ENCODE data around the gene PAM. TPM values are rescaled to one million over a fixed set of nuclear protein-coding genes. Genes with fewer than 3 reads are reported as not detected.

PAM gene
- total and polyA plus RNA-seq, 2 of the 8 experiments (the other 6 are each of a cell fraction or from before 2014, with no cell fraction given), result 30.4 to 67.8 TPM

DNA sequence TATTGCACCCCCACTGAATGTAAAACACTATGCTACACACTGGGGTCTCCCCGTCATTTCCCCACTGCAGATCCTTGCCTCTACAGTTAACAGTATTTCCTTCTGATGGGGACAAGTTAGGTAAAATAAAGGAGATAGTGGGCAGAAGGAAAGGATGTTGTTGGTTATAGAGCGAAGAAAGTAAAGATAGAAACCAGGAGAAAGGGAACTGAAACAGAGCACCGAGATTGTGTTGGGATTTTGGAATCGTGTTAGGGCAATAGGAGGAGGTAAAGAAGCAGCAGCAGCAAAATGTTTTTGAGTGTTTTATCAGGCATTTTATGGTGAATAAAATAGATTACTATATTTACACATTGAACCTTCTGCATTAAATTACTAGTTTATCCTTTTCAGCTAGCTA lies 60.0 kb downstream of the PAM start:
- Histone ChIP-seq H3K9ac (replicated peaks in 1 of 4; ENCODE audit: extremely low read depth in 1 of 4, low read depth in 3 of 4, low read length in 3 of 4) (no peak overlapping the region), H3K14ac (ENCODE audit: insufficient read length) (no peak overlapping the region), H3K4me3 (ENCODE audit: extremely low read depth in 1 of 4, insufficient read depth in 2 of 4, low read depth in 3 of 4, low read length in 4 of 4) (no peak overlapping the region), H3K27ac (ENCODE audit: low read depth, low read length) (no peak overlapping the region), H4K20me1 (replicated peaks in 1 of 2; ENCODE audit: control insufficient read depth in 1 of 2, insufficient read depth in 2 of 2, low read length in 2 of 2) (no peaks in the 10 kb centered on the region), H4K5ac (ENCODE audit: insufficient read length, low read depth, low read length) (no peak overlapping the region), H3K56ac (replicated peaks; ENCODE audit: insufficient read length, low read depth, low read length) (no peak overlapping the region), H3K79me1 (ENCODE audit: low read depth, low read length) (no peaks in the 10 kb centered on the region), H2BK20ac (ENCODE audit: low read length) (no peak overlapping the region), H3K4me2 (ENCODE audit: insufficient read depth in 1 of 2, low read depth in 2 of 2, low read length in 2 of 2) (no peak overlapping the region), H3K4ac (replicated peaks; ENCODE audit: insufficient read length, low read depth, low read length) (no peak overlapping the region), H2BK15ac (ENCODE audit: low read length) (no peak overlapping the region), H3K23ac (ENCODE audit: insufficient read length) (no peak overlapping the region), H3K9me3 (ENCODE audit: insufficient read depth in 2 of 2, low read depth in 1 of 2, low read length in 1 of 2) (no peaks in the 10 kb centered on the region), H4K8ac (ENCODE audit: extremely low read depth, insufficient read depth, low read length) (no peak overlapping the region), H4K91ac (replicated peaks; ENCODE audit: insufficient read length, low read length) (no peak overlapping the region), H2AK5ac (ENCODE audit: low read depth, low read length) (no peak overlapping the region), H3K23me2 (ENCODE audit: low read depth, low read length) (no peaks in the 10 kb centered on the region), H3K18ac (ENCODE audit: extremely low read depth, low read length) (no peak overlapping the region), H3K36me3 (ENCODE audit: control insufficient read depth in 2 of 4, insufficient read depth in 4 of 4, low read length in 3 of 4) (no peaks in the 10 kb centered on the region), H3K27me3 (replicated peaks in 1 of 4; ENCODE audit: control insufficient read depth in 3 of 4, extremely low read depth in 1 of 4, insufficient read depth in 3 of 4, low read length in 3 of 4) (no peaks in the 10 kb centered on the region), H2BK12ac (ENCODE audit: low read depth, low read length) (no peak overlapping the region), H2BK5ac (ENCODE audit: low read depth, low read length) (no peak overlapping the region), H3K79me2 (ENCODE audit: control insufficient read depth in 1 of 2, insufficient read depth in 2 of 2, low read length in 2 of 2) (no peaks in the 10 kb centered on the region), H2AFZ (ENCODE audit: low read length) (no peak overlapping the region), H2BK120ac (replicated peaks; ENCODE audit: low read depth, low read length) (no peak overlapping the region), H3K4me1 (replicated peaks in 1 of 4; ENCODE audit: control insufficient read depth in 3 of 4, insufficient read depth in 4 of 4, low read length in 3 of 4) (no peaks in the 10 kb centered on the region)
- no peak for DNase-seq (ENCODE audit: low read depth in 1 of 2, low spot score in 2 of 2)
- FAIRE-seq, result no peak
- POLR2A ChIA-PET (ENCODE audit: partially characterized antibody), result interaction anchor here (1.4 kb wide), 1 partner anchor 10 kb away, joined by 3 read pairs; no protein-coding TSS in a partner anchor
- CTCF ChIA-PET (ENCODE audit: partially characterized antibody), result interaction anchor here (1.5 kb wide), 1 partner anchor 15 kb away, joined by 4 read pairs; no protein-coding TSS in a partner anchor
- 92 to 100% methylated on average over 1 to 4 of the region's 4 CpGs for WGBS, 2 experiments (ENCODE audit: extremely low coverage in 1 of 2, insufficient coverage in 1 of 2, insufficient read length in 1 of 2, insufficient replicate concordance in 2 of 2, low coverage in 1 of 2, low lambda C conversion rate in 2 of 2, missing lambda C conversion rate in 1 of 2)
- TF ChIP-seq CHD2 (IDR thresholded peaks at IDR 0.05; ENCODE audit: low read length) (no peak), NRF1 (IDR thresholded peaks at IDR 0.05; ENCODE audit: low read depth, low read length) (no peak), FOSL1 (IDR thresholded peaks at IDR 0.05; ENCODE audit: insufficient read depth, low read depth, low read length) (no peak), KDM1A (IDR thresholded peaks at IDR 0.05; ENCODE audit: borderline replicate concordance, low read length) (no peak), BCL11A (IDR thresholded peaks at IDR 0.05; ENCODE audit: low read depth in 2 of 2, low read length in 2 of 2) (no peak), SIN3A (conservative IDR thresholded peaks at IDR 0.05 in 1 of 2, IDR thresholded peaks at IDR 0.05 in 1 of 2; ENCODE audit: low read depth in 1 of 2, low read length in 2 of 2) (no peak), GABPA (IDR thresholded peaks at IDR 0.05; ENCODE audit: borderline replicate concordance, insufficient read depth, low read length) (no peak), PHF8 (conservative IDR thresholded peaks at IDR 0.05; ENCODE audit: low read depth, low read length) (no peak), RFX5 (IDR thresholded peaks at IDR 0.05; ENCODE audit: borderline replicate concordance, low read depth, low read length) (no peak), YY1 (IDR thresholded peaks at IDR 0.05; ENCODE audit: low read depth, low read length) (no peak), RNF2 (IDR thresholded peaks at IDR 0.05; ENCODE audit: borderline replicate concordance, low read depth, low read length, missing control alignments, poor library complexity, severe bottlenecking) (no peak), HDAC6 (IDR thresholded peaks at IDR 0.05; ENCODE audit: low read depth, low read length) (no peak), EP300 (IDR thresholded peaks at IDR 0.05; ENCODE audit: borderline replicate concordance in 1 of 2, low read depth in 2 of 2, low read length in 2 of 2) (no peak), POLR2A (IDR thresholded peaks at IDR 0.05; ENCODE audit: control extremely low read depth in 1 of 2, low read depth in 2 of 2, low read length in 2 of 2) (no peak)

Measured in H1 (cell line).